ENCODE results near the gene SLC44A2. TPM values are rescaled to one million over a fixed set of nuclear protein-coding genes. Genes with fewer than 3 reads are reported as not detected.

Gene SLC44A2
- total RNA-seq, 1 experiment from 2014 or later: 6.2 TPM

DNA sequence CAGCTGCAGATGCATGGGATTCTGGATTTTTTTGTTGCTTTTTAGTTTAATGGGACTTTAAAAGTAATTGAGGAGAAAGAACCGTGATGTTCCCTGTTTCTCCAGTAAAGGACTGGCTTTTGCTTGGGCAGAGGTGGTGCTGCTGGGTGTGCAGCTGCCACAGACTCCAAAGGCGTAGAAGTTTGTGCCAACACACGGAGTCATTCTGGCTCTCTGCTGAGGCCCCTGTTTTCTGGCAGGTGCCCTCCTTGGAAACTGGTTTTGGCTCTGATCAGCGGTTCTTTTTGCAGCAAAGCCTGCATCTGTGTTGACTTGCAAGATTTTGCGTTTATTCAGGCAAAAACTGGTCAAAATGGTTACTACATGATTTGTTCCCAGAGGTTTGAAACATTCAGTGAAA is 59.9 kb downstream of the SLC44A2 start:
- DNase-seq (ENCODE audit: unreplicated experiment): no peak
- intact Hi-C loops (cut with micrococcal nuclease): no loop called here
- Mint-ChIP-seq H3K4me1 (ENCODE audit: insufficient read depth, unreplicated experiment) (no peaks in the 10 kb centered on the region), H3K27ac (ENCODE audit: low read depth, unreplicated experiment) (no peak overlapping the region), H3K9me3 (ENCODE audit: unreplicated experiment) (no peaks in the 10 kb centered on the region), H3K4me3 (ENCODE audit: unreplicated experiment) (no peak overlapping the region), H3K27me3 (ENCODE audit: insufficient read depth, unreplicated experiment) (no peaks in the 10 kb centered on the region), H3K36me3 (ENCODE audit: insufficient read depth, unreplicated experiment) (peaks cover 89% of the 10 kb centered on the region)
- TSS peak; percentile 39 for BruUV-seq (replicated peaks)
- CTCF ChIA-PET: no interaction called here
- POLR2A ChIA-PET: no interaction called here
- TF ChIP-seq, protein P1, sequence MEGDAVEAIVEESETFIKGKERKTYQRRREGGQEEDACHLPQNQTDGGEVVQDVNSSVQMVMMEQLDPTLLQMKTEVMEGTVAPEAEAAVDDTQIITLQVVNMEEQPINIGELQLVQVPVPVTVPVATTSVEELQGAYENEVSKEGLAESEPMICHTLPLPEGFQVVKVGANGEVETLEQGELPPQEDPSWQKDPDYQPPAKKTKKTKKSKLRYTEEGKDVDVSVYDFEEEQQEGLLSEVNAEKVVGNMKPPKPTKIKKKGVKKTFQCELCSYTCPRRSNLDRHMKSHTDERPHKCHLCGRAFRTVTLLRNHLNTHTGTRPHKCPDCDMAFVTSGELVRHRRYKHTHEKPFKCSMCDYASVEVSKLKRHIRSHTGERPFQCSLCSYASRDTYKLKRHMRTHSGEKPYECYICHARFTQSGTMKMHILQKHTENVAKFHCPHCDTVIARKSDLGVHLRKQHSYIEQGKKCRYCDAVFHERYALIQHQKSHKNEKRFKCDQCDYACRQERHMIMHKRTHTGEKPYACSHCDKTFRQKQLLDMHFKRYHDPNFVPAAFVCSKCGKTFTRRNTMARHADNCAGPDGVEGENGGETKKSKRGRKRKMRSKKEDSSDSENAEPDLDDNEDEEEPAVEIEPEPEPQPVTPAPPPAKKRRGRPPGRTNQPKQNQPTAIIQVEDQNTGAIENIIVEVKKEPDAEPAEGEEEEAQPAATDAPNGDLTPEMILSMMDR (IDR thresholded peaks at IDR 0.05; ENCODE audit: unreplicated experiment): no peak

DNA sequence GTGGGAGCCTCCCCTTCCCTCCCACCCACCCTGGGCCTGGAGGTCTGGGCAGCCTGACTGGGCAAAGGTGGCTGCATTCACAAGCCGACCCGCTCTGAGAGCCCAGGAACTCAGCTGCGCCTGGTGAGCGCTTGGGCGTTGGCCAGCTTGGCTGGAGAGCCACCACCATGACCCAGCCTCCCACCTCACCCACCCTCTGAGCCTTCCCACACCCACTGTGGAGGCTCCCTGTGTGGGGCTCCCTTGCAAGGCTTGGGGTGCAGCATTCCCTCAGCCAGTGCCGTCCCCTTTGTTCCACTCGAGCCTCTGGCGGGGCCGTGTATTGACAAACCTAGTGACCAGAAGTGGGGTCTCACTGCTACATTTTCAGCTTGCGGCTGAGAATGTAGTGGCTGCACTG is 60.8 kb downstream of the SLC44A2 start:
- no peak for DNase-seq (ENCODE audit: unreplicated experiment)
- BruUV-seq (replicated peaks): no TSS peak
- intact Hi-C loops (cut with micrococcal nuclease): no loop called here
- H3K27me3 Mint-ChIP-seq (ENCODE audit: insufficient read depth, unreplicated experiment): no peaks in the 10 kb centered on the region
- TF ChIP-seq, protein P1 (IDR thresholded peaks at IDR 0.05; ENCODE audit: unreplicated experiment): no peak
- CTCF ChIA-PET: no interaction called here
- H3K4me3 Mint-ChIP-seq (ENCODE audit: unreplicated experiment): no peak overlapping the region
- peaks cover 89% of the 10 kb centered on the region for H3K36me3 Mint-ChIP-seq (ENCODE audit: insufficient read depth, unreplicated experiment)
- POLR2A ChIA-PET: no interaction called here
- no peaks in the 10 kb centered on the region for H3K4me1 Mint-ChIP-seq (ENCODE audit: insufficient read depth, unreplicated experiment)
- H3K27ac Mint-ChIP-seq (ENCODE audit: low read depth, unreplicated experiment): no peak overlapping the region
- H3K9me3 Mint-ChIP-seq (ENCODE audit: unreplicated experiment): no peaks in the 10 kb centered on the region

DNA sequence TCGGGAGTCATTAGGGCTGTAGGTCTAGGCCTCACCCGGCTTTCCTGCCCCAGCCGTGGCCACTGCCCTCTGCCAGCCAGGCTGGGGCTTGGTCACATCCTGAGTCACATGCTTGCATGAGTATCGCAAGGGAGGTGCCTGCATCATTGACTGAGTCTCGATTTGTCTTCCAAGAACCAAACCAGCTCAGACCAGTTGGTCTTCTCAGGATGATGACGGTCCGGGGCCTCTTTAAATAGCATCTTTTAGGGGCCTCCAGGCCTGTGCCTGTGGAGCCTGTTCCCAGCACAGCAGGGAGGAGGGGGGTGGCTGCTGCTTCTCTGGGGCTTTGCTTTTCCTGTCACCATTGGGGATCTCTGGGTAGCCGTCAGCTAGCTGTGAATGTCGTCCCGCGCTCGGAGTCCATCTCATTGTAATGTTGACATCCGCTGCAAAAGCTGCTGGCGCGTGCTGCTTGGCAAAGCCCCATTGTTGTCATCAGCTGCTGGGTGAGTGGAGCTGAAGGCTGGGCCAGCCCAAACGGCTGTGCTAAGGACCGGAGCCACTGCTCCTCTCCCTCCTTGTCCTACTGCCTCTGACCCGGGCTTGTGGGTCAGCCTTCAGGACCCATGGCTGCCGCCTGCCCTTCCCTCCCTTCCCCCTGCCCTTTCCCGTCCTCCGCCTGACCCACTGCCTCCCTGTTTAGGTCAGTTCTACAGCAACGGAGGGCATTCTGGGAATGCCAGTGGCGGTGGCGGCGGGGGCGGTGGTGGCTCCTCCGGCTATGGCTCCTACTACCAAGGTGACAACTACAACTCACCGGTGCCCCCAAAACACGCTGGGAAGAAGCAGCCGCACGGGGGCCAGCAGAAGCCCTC is 61.5 kb downstream of the SLC44A2 start:
- no peaks in the 10 kb centered on the region for H3K27me3 Mint-ChIP-seq (ENCODE audit: insufficient read depth, unreplicated experiment)
- no peaks in the 10 kb centered on the region for H3K9me3 Mint-ChIP-seq (ENCODE audit: unreplicated experiment)
- CTCF ChIA-PET: interaction anchor here (0.6 kb wide), 1 partner anchor 152 kb away, joined by 3 read pairs; no protein-coding TSS in a partner anchor
- POLR2A ChIA-PET: interaction anchor here (0.6 kb wide), 1 partner anchor 567 kb away, joined by 3 read pairs; no protein-coding TSS in a partner anchor
- H3K36me3 Mint-ChIP-seq (ENCODE audit: insufficient read depth, unreplicated experiment): peaks cover 89% of the 10 kb centered on the region
- no TSS peak for BruUV-seq (replicated peaks)
- no peak overlapping the region for H3K27ac Mint-ChIP-seq (ENCODE audit: low read depth, unreplicated experiment)
- H3K4me3 Mint-ChIP-seq (ENCODE audit: unreplicated experiment): no peak overlapping the region
- intact Hi-C loops (cut with micrococcal nuclease): no loop called here
- TF ChIP-seq, protein P1 (IDR thresholded peaks at IDR 0.05; ENCODE audit: unreplicated experiment): no peak
- no peaks in the 10 kb centered on the region for H3K4me1 Mint-ChIP-seq (ENCODE audit: insufficient read depth, unreplicated experiment)
- DNase-seq (ENCODE audit: unreplicated experiment): no peak

DNA sequence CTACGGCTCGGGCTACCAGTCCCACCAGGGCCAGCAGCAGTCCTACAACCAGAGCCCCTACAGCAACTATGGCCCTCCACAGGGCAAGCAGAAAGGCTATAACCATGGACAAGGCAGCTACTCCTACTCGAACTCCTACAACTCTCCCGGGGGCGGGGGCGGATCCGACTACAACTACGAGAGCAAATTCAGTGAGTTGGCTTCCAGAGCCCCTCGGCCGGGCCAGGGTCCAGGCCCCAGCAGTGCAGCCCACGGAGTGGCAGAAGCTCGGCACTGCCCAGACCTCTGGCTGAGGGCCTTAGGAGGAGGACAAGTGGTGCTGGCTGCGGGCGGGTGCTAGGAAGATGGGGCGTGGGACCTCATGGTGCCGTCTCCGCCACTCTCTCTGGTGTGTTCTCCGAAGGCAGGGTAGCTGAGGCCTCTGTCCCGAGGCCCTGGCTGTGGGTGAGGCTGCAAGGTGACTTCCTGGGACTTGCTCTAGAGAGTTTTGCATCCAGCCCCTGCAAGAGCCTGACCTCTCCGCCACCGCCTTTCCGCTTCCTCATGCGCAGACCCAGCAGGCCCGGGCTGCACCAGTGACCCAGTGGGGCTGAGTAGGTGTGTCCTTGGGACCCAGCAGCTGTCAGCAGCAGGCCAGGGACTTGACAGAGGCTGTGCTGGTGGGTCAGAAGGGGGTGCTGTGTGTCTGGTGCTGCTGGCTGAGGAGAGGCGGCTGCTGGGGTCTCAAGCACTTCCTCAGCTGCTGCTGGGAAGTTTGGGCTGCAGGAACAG is 62.4 kb downstream of the SLC44A2 start:
- BruUV-seq (replicated peaks): no TSS peak
- Mint-ChIP-seq H3K9me3 (ENCODE audit: unreplicated experiment) (no peaks in the 10 kb centered on the region), H3K27me3 (ENCODE audit: insufficient read depth, unreplicated experiment) (no peaks in the 10 kb centered on the region), H3K4me1 (ENCODE audit: insufficient read depth, unreplicated experiment) (no peaks in the 10 kb centered on the region), H3K27ac (ENCODE audit: low read depth, unreplicated experiment) (no peak overlapping the region), H3K36me3 (ENCODE audit: insufficient read depth, unreplicated experiment) (peaks cover 88% of the 10 kb centered on the region), H3K4me3 (ENCODE audit: unreplicated experiment) (no peak overlapping the region)
- no peak for DNase-seq (ENCODE audit: unreplicated experiment)
- TF ChIP-seq, protein P1 (IDR thresholded peaks at IDR 0.05; ENCODE audit: unreplicated experiment): no peak
- ChIA-PET CTCF (interaction anchor here (0.6 kb wide), 1 partner anchor 153 kb away, joined by 3 read pairs; no protein-coding TSS in a partner anchor), POLR2A (interaction anchor here (0.6 kb wide), 1 partner anchor 568 kb away, joined by 3 read pairs; no protein-coding TSS in a partner anchor)
- intact Hi-C loops (cut with micrococcal nuclease): no loop called here

Measured in MCF 10A (cell line).